H1 (cell line): ENCODE results near the gene ALDH1A2. TPM values are rescaled to one million over a fixed set of nuclear protein-coding genes. Genes with fewer than 3 reads are reported as not detected.

ENCODE experiments used
- GTF2F1 ChIP-seq: IDR thresholded peaks from 2 replicates; pipeline ENCODE4 v1.6.1; 2012; ENCODE audit warnings: low read depth, low read length, improper control_type of control experiment, borderline replicate concordance
- MAFK ChIP-seq: IDR thresholded peaks from 2 replicates; pipeline ENCODE4 v1.6.1; 2012; ENCODE audit warnings: low read depth, mild to moderate bottlenecking, improper control_type of control experiment, low read length
- SUZ12 ChIP-seq: fragments of 200-600 bp; sonication (generic); IDR thresholded peaks from 2 replicates; pipeline ENCODE4 v1.6.1; 2012; ENCODE audit warnings: mild to moderate bottlenecking, inconsistent platforms, low read length, moderate library complexity, mixed read lengths
- polyA plus RNA-seq, 7 experiments: library from polyadenylated mRNA; depleted of rRNA in 3 of 7; stranded (reverse) in 5 of 7; unstranded in 2 of 7; fragments of >200 nt in 5 of 7; fragments of 200-250 nt in 2 of 7; gene quantifications; 1 replicate in 5 of 7; 2 replicates in 1 of 7; 4 replicates in 1 of 7; pipeline versions ENCODE4 v1.2.1 to v1.2.3, GENCODE V29; 2011 to 2013; ENCODE audit warnings: missing spikeins in 2 of 7, mixed read lengths in 2 of 7
- total RNA-seq: library from RNA; stranded (reverse); fragmentation: NEBNext Ultra II Directional; extraction: Animal tissue kit (Norgen Biotek cat#: 25700); gene quantifications from 2 replicates; pipeline ENCODE4 v1.2.1, GENCODE V29; 2021

The ALDH1A2 gene
- total and polyA plus RNA-seq, 2 of the 8 experiments (the other 6 are each of a cell fraction or from before 2014, with no cell fraction given): 0.06 to 0.24 TPM

DNA sequence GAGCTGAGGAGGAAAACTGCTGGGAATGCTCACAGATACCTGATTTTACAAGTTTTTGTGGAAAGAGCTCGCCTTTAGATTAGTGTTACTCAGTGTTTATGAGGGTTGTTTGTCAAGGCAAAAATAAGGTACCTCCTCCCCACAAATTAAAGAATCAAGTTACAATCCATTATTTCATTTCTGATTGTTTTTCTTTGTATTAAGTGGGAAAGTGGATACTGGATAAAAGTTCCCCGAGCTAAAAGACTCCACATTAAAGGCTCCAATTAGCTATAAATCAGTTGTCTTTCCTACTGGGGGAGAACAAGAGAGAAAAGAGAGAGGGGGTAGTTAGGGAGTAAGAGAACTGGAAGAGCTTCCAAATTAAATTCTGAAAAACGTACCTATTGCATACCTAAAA lies 1.9 kb downstream of the ALDH1A2 start (continued):
- TF ChIP-seq MAFK: no peak
- TF ChIP-seq GTF2F1: no peak
- TF ChIP-seq SUZ12: no peak
